ENCODE measurements around the gene RRP15. TPM values are rescaled to one million over a fixed set of nuclear protein-coding genes. Genes with fewer than 3 reads are reported as not detected.

The RRP15 gene
- total and polyA plus RNA-seq, 2 of the 8 experiments (the other 6 are each of a cell fraction or from before 2014, with no cell fraction given), result 3.7 to 52.8 TPM

DNA sequence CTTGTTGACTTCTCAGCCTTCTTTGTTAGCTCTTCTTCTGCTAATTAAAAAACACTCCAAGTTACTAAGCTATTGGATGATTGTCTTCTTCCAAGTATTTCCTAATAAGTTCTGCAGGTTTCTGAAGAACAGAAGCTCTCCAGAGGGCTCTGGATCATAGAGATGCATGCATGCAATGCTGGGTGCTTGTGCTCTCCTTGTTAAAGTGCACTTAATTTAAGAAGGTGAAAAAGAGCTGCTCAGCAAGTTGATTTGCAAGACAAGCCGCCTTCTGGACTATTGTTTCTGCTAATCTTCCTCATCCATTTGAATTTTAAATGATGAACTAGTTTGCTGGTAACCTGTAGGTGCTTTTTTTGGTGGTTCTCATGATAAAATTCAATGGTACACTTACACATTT lies 16.1 kb downstream of the RRP15 start (continued):
- no peak for TF ChIP-seq CTBP2 (IDR thresholded peaks at IDR 0.05; ENCODE audit: borderline replicate concordance, insufficient read depth, insufficient read length, low read length)

All from H1 (cell line).